HL-60 (cell line): Measurements from ENCODE around the gene MED13L.

Source experiments
- DNase-seq, 2 experiments: peaks; one replicate each; pipeline ENCODE4 v3.0.0-alpha.2; 2010 to 2020; ENCODE audit warnings: low read depth in 1 of 2, low spot score in 1 of 2
- H3K27ac ChIP-seq: fragments of 250-450 bp; sonication (Bioruptor Pico); replicated peaks from 2 replicates; pipeline ENCODE4 v1.5.1; 2020; ENCODE audit warnings: mild to moderate bottlenecking, moderate library complexity
- H3K27me3 ChIP-seq: fragments of 250-450 bp; sonication (Bioruptor Pico); 2 replicates; pipeline ENCODE4 v1.5.1; 2021; ENCODE audit warnings: mild to moderate bottlenecking, moderate library complexity; ENCODE audit not compliant: insufficient read depth, poor library complexity, severe bottlenecking
- H3K4me3 ChIP-seq: replicated peaks from 2 replicates; pipeline ENCODE4 v1.5.1; 2011; ENCODE audit warnings: mild to moderate bottlenecking, control low read depth, low read length; ENCODE audit not compliant: insufficient read depth
- CTCF ChIP-seq: IDR thresholded peaks from one replicate; pipeline ENCODE4 v1.5.1; 2011; ENCODE audit warnings: low read length, control low read depth, inconsistent platforms; ENCODE audit not compliant: insufficient read depth
- GABPA ChIP-seq: IDR thresholded peaks from 2 replicates; pipeline ENCODE4 v1.6.1; 2012; ENCODE audit warnings: low read depth
- POLR2AphosphoS5 ChIP-seq: IDR thresholded peaks from 2 replicates; pipeline ENCODE4 v1.6.1; 2012; ENCODE audit warnings: low read depth
- SPI1 ChIP-seq: IDR thresholded peaks from 2 replicates; pipeline ENCODE4 v1.6.1; 2012; ENCODE audit warnings: low read depth, mild to moderate bottlenecking, borderline replicate concordance
- TF ChIP-seq, protein P1 (sequence below): IDR thresholded peaks from 2 replicates; pipeline ENCODE4 v1.6.1; 2012; ENCODE audit warnings: low read depth; ENCODE audit not compliant: insufficient replicate concordance

MED13L gene

DNA sequence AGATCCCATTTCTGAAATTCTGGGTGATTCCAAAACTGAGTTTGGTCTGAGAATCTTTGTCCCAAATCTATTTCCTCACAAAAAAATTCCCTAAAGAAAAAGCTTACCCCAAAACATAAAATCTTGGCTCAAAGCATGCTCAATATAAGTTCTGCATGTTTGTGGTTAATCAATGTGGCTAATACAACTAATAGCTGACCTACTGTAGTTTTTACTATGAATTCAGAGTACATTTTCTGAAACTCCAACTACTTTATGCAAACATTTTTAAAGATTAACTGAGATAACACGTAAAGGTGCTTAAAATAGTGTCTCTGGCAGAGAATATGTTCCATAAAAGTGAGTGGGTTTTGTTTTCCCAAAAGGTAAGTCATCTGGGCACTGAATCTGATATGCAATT is 133.1 kb downstream of the MED13L start:
- H3K27me3 ChIP-seq, result no peaks in the 10 kb centered on the region
- H3K27ac ChIP-seq, result no peak overlapping the region
- no peak overlapping the region for H3K4me3 ChIP-seq
- no peak for TF ChIP-seq SPI1
- no peak for TF ChIP-seq GABPA
- TF ChIP-seq, protein P1, sequence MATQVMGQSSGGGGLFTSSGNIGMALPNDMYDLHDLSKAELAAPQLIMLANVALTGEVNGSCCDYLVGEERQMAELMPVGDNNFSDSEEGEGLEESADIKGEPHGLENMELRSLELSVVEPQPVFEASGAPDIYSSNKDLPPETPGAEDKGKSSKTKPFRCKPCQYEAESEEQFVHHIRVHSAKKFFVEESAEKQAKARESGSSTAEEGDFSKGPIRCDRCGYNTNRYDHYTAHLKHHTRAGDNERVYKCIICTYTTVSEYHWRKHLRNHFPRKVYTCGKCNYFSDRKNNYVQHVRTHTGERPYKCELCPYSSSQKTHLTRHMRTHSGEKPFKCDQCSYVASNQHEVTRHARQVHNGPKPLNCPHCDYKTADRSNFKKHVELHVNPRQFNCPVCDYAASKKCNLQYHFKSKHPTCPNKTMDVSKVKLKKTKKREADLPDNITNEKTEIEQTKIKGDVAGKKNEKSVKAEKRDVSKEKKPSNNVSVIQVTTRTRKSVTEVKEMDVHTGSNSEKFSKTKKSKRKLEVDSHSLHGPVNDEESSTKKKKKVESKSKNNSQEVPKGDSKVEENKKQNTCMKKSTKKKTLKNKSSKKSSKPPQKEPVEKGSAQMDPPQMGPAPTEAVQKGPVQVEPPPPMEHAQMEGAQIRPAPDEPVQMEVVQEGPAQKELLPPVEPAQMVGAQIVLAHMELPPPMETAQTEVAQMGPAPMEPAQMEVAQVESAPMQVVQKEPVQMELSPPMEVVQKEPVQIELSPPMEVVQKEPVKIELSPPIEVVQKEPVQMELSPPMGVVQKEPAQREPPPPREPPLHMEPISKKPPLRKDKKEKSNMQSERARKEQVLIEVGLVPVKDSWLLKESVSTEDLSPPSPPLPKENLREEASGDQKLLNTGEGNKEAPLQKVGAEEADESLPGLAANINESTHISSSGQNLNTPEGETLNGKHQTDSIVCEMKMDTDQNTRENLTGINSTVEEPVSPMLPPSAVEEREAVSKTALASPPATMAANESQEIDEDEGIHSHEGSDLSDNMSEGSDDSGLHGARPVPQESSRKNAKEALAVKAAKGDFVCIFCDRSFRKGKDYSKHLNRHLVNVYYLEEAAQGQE, result no peak
- TF ChIP-seq CTCF, result no peak
- no peak for TF ChIP-seq POLR2AphosphoS5
- no peak for DNase-seq

DNA sequence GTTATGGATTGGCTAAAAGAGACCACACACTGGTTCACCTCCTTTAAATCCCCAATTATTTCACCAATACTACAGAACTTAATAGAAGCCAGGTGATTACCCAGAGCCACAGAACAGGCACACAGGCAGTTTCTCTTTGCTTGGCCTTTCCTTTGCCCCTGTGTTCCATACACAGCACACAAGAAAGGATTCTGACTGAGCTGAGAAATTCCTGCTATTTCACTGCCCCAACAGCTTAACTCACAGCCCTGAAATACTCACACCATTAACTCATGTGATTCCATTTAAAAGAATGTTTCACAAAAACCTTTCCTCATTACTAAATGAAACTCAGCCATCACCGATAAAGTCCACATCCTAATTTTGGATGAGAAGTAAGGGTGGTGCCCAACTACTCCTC is 133.6 kb downstream of the MED13L start:
- no peaks in the 10 kb centered on the region for H3K27me3 ChIP-seq
- DNase-seq, result no peak
- H3K4me3 ChIP-seq, result no peak overlapping the region
- TF ChIP-seq POLR2AphosphoS5, result no peak
- no peak for TF ChIP-seq GABPA
- no peak for TF ChIP-seq SPI1
- TF ChIP-seq, protein P1, result no peak
- no peak for TF ChIP-seq CTCF
- peak overlapping the region; percentile 22 for H3K27ac ChIP-seq

GRCh38 chr12:116142936-116143898 is 134.3 kb downstream of the MED13L start:
- DNase-seq, result peak in 1 of 2 experiments; percentile 26
- TF ChIP-seq, protein P1, result no peak
- TF ChIP-seq SPI1 (peak; percentile 54; the same call in 1 of the 2 replicates), GABPA (no peak), POLR2AphosphoS5 (no peak)
- Histone ChIP-seq H3K27me3 (no peaks in the 10 kb centered on the region), H3K27ac (peak overlapping the region; percentile 22), H3K4me3 (no peak overlapping the region)
